Adrenal gland (tissue), 5 donors: ENCODE data around the gene RAI14.

Source experiments
- CTCF ChIP-seq, 6 experiments: fragments of 450-650 bp in 4 of 6; fragments of 200-600 bp in 2 of 6; sonication (generic) in 1 of 6; IDR thresholded peaks; 1 replicate in 5 of 6; 2 replicates in 1 of 6; pipeline versions ENCODE4 v1.5.1 to v1.8.0; 2016 to 2021; ENCODE audit warnings: antibody characterized with exemption in 6 of 6, mild to moderate bottlenecking in 2 of 6, moderate library complexity in 1 of 6
- POLR2A ChIP-seq, 2 donors: fragments of 450-650 bp; IDR thresholded peaks; one replicate each; pipeline ENCODE4 v1.6.1; 2017; ENCODE audit warnings: antibody characterized with exemption in 2 of 2, mild to moderate bottlenecking in 2 of 2, moderate library complexity in 1 of 2
- donor health status: DM: no; HTN: no; CAD: no.

GRCh38 chr5:34682926-34683623, 26.9 kb downstream of the RAI14 start:
- no peak for TF ChIP-seq CTCF (IDR thresholded peaks at IDR 0.05)
- no peak for TF ChIP-seq POLR2A (IDR thresholded peaks at IDR 0.05)
